WI38 (cell line): ENCODE measurements around the gene PTPRK.
A peak's percentile ranks its signal among the peaks of the same experiment; 100 is the strongest.

ENCODE experiments used
- H3K4me3 ChIP-seq: 2 replicates; pipeline ENCODE4 v1.5.1; 2011; ENCODE audit warnings: low read depth, mild to moderate bottlenecking, control low read depth, low read length
- TF ChIP-seq, protein P1 (sequence below): IDR thresholded peaks from 2 replicates; pipeline ENCODE4 v1.5.1; 2012; ENCODE audit warnings: low read depth, mild to moderate bottlenecking, control low read depth, low read length

PTPRK gene

DNA sequence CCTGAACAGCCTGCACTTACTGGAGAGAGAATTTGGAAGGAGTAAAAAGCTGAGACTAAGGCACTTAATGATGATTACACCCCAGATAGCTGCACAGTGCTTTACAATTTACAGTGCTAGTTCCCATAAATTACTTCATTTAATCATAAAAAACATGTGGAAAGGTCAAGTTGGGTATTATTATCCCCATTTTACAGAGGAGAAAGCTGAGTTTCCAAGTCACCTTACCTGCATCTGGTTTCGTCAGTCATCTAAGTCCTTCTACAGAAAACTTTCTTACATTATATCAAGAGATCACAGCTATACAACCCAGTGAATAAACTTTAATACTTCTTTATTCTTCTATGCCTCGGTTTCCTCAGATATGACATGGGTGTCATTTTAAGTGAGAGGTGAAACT lies 3.3 kb downstream of the PTPRK start:
- peak overlapping the region; percentile 17 for H3K4me3 ChIP-seq

GRCh38 chr6:128516514-128516898 lies 3.9 kb downstream of the PTPRK start:
- TF ChIP-seq, protein P1, sequence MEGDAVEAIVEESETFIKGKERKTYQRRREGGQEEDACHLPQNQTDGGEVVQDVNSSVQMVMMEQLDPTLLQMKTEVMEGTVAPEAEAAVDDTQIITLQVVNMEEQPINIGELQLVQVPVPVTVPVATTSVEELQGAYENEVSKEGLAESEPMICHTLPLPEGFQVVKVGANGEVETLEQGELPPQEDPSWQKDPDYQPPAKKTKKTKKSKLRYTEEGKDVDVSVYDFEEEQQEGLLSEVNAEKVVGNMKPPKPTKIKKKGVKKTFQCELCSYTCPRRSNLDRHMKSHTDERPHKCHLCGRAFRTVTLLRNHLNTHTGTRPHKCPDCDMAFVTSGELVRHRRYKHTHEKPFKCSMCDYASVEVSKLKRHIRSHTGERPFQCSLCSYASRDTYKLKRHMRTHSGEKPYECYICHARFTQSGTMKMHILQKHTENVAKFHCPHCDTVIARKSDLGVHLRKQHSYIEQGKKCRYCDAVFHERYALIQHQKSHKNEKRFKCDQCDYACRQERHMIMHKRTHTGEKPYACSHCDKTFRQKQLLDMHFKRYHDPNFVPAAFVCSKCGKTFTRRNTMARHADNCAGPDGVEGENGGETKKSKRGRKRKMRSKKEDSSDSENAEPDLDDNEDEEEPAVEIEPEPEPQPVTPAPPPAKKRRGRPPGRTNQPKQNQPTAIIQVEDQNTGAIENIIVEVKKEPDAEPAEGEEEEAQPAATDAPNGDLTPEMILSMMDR = no peak
- no peak overlapping the region for H3K4me3 ChIP-seq

More for the DNA sequence above, 3.3 kb downstream of the PTPRK start:
- TF ChIP-seq, protein P1 = no peak

- TF ChIP-seq, protein P1 = no peak
- H3K4me3 ChIP-seq = peak overlapping the region; percentile 5; the same call in 1 of the 2 replicates
Measured at GRCh38 chr6:128515550-128516513, 4.6 kb downstream of the PTPRK start.

- TF ChIP-seq, protein P1 = no peak
- no peak overlapping the region for H3K4me3 ChIP-seq
Measured at GRCh38 chr6:128513878-128514277, 6.5 kb downstream of the PTPRK start.

DNA sequence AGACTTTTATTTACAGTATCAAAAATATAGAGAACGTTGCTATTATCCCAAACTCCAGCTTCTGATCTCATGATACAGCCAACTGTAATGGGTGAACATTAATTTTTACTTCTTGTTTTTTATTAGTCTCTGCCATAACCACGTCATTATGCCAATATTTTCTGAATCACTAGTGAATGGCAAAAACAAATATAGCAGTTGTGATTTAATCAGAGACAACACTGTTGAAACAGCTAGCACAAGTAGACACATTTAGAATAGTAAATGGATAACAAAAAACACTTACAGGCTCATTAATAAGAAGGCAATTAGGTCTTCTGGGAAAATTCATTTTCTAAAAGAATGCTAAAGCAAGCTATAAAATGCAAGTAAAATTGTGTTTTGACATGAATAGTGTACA lies 8.1 kb downstream of the PTPRK start:
- TF ChIP-seq, protein P1 = no peak
- H3K4me3 ChIP-seq = no peak overlapping the region

GRCh38 chr6:128511506-128511905 lies 8.9 kb downstream of the PTPRK start:
- TF ChIP-seq, protein P1 = no peak
- no peak overlapping the region for H3K4me3 ChIP-seq

GRCh38 chr6:128509709-128510108 lies 10.7 kb downstream of the PTPRK start:
- TF ChIP-seq, protein P1 = no peak
- H3K4me3 ChIP-seq = no peak overlapping the region
